Measurements from ENCODE around the gene ME3.

GRCh38 chr11:86395061-86395551 lies 277.3 kb downstream of the ME3 start:
- TF ChIP-seq MAX (IDR thresholded peaks at IDR 0.05) (no peak), CREB1 (IDR thresholded peaks at IDR 0.05; ENCODE audit: low read depth) (no peak)

All from Ishikawa (cell line).